ENCODE data around the gene OR52N1. TPM values are rescaled to one million over a fixed set of nuclear protein-coding genes. Genes with fewer than 3 reads are reported as not detected.

Gene OR52N1
- total RNA-seq: under 1 TPM in 1 of 8 experiments, not detected in 7; 0.19 TPM

GRCh38 chr11:5791165-5791564 lies at the start of gene OR52N1:
Gene OR52N1 (minus strand): TSS chr11:5791265. CDS start chr11:5788816, 2,449 bp downstream.
- H3K27ac ChIP-seq: no peak within 1 kb of the TSS
- ATAC-seq (replicated peaks in 6 of 8): no peak
- 0 to 93% (median 68%) methylated on average over 1 to 3 of the region's 3 CpGs; no CpG with 5 or more reads in 2 of the 10 experiments for WGBS, 10 experiments
- H3K4me3 ChIP-seq: no peak within 1 kb of the TSS
- in situ Hi-C loops (cut with MboI; ENCODE audit: low pct_unique_long_range_greater_than_20kb in 2 of 9, low sequenced_read_pairs in 9 of 9, unreplicated experiment in 9 of 9): no loop called here
- H3K4me1 ChIP-seq (replicated peaks in 1 of 2): no peaks in the 10 kb centered on the region

- in situ Hi-C loops (cut with MboI; ENCODE audit: low pct_unique_long_range_greater_than_20kb in 2 of 9, low sequenced_read_pairs in 9 of 9, unreplicated experiment in 9 of 9): no loop called here
- no peaks in the 10 kb centered on the region for H3K4me1 ChIP-seq (replicated peaks in 1 of 2)
- 43 to 94% (median 89%) methylated on average over 2 of the region's 2 CpGs; no CpG with 5 or more reads in 3 of the 10 experiments for WGBS, 10 experiments
Observed at GRCh38 chr11:5837695-5838094, 46.6 kb upstream of the OR52N1 start.

GRCh38 chr11:5833446-5833845 lies 42.4 kb upstream of the OR52N1 start:
- Histone ChIP-seq H3K4me3 (no peak overlapping the region), H3K4me1 (replicated peaks in 1 of 2) (no peaks in the 10 kb centered on the region), H3K27ac (no peak overlapping the region)
- ATAC-seq (replicated peaks in 6 of 8): no peak
- in situ Hi-C loops (cut with MboI; ENCODE audit: low pct_unique_long_range_greater_than_20kb in 2 of 9, low sequenced_read_pairs in 9 of 9, unreplicated experiment in 9 of 9): no loop called here
- 21 to 89% (median 45%) methylated on average over 1 to 2 of the region's 2 CpGs; no CpG with 5 or more reads in 2 of the 10 experiments for WGBS, 10 experiments

More at GRCh38 chr11:5837695-5838094, 46.6 kb upstream of the OR52N1 start:
- Histone ChIP-seq H3K27ac (no peak overlapping the region), H3K4me3 (no peak overlapping the region)
- no peak for ATAC-seq (replicated peaks in 6 of 8)

GRCh38 chr11:5831196-5831829 lies 40.2 kb upstream of the OR52N1 start:
- Histone ChIP-seq H3K4me3 (no peak overlapping the region), H3K4me1 (replicated peaks in 1 of 2) (no peaks in the 10 kb centered on the region), H3K27ac (no peak overlapping the region)
- in situ Hi-C loops (cut with MboI; ENCODE audit: low pct_unique_long_range_greater_than_20kb in 2 of 9, low sequenced_read_pairs in 9 of 9, unreplicated experiment in 9 of 9): no loop called here
- ATAC-seq (replicated peaks in 6 of 8): peak in 1 of 8 experiments; percentile 42
- 39 to 80% (median 53%) methylated on average over 1 to 5 of the region's 6 CpGs; no CpG with 5 or more reads in 6 of the 10 experiments for WGBS, 10 experiments

GRCh38 chr11:5818245-5818886 lies 27.3 kb upstream of the OR52N1 start:
- in situ Hi-C loops (cut with MboI; ENCODE audit: low pct_unique_long_range_greater_than_20kb in 2 of 9, low sequenced_read_pairs in 9 of 9, unreplicated experiment in 9 of 9): loop anchor here in 1 of 9 experiments (25.0 kb wide), 1 partner anchor 1181 kb away; the partner anchor contains the start of genes OR51D1 and OR51E1
- H3K4me1 ChIP-seq (replicated peaks in 1 of 2): no peaks in the 10 kb centered on the region
- H3K27ac ChIP-seq: no peak overlapping the region
- ATAC-seq (replicated peaks in 6 of 8): peak in 1 of 8 experiments; percentile 51
- 14 to 100% (median 84%) methylated on average over 1 of the region's 1 CpG; no CpG with 5 or more reads in 2 of the 10 experiments for WGBS, 10 experiments
- H3K4me3 ChIP-seq: no peak overlapping the region

- no peaks in the 10 kb centered on the region for H3K4me1 ChIP-seq (replicated peaks in 1 of 2)
- ATAC-seq (replicated peaks in 6 of 8): peak in 4 of 8 experiments; percentile 36 to 73 (median 70)
- no peak overlapping the region for H3K27ac ChIP-seq
- in situ Hi-C loops (cut with MboI; ENCODE audit: low pct_unique_long_range_greater_than_20kb in 2 of 9, low sequenced_read_pairs in 9 of 9, unreplicated experiment in 9 of 9): loop anchor here in 1 of 9 experiments (25.0 kb wide), 1 partner anchor 1178 kb away; the partner anchor contains the start of genes OR51D1 and OR51E1
- H3K4me3 ChIP-seq: no peak overlapping the region
- WGBS, 10 experiments: 0 to 90% (median 60%) methylated on average over 1 to 4 of the region's 4 CpGs
Observed at GRCh38 chr11:5815534-5815933, 24.5 kb upstream of the OR52N1 start.

- no peak for ATAC-seq (replicated peaks in 6 of 8)
- H3K4me1 ChIP-seq (replicated peaks in 1 of 2): no peaks in the 10 kb centered on the region
- H3K27ac ChIP-seq: no peak overlapping the region
- 56 to 100% (median 82%) methylated on average over 1 to 6 of the region's 6 CpGs for WGBS, 10 experiments
- H3K4me3 ChIP-seq: no peak overlapping the region
- in situ Hi-C loops (cut with MboI; ENCODE audit: low pct_unique_long_range_greater_than_20kb in 2 of 9, low sequenced_read_pairs in 9 of 9, unreplicated experiment in 9 of 9): loop anchor here in 1 of 9 experiments (25.0 kb wide), 1 partner anchor 1173 kb away; the partner anchor contains the start of genes OR51D1 and OR51E1
Observed at GRCh38 chr11:5809905-5810795, 19.1 kb upstream of the OR52N1 start.

- H3K4me3 ChIP-seq: no peak overlapping the region
- H3K27ac ChIP-seq: no peak overlapping the region
- H3K4me1 ChIP-seq (replicated peaks in 1 of 2): no peaks in the 10 kb centered on the region
- ATAC-seq (replicated peaks in 6 of 8): peak in 1 of 8 experiments; percentile 40
- in situ Hi-C loops (cut with MboI; ENCODE audit: low pct_unique_long_range_greater_than_20kb in 2 of 9, low sequenced_read_pairs in 9 of 9, unreplicated experiment in 9 of 9): loop anchor here in 1 of 9 experiments (25.0 kb wide), 1 partner anchor 1172 kb away; the partner anchor contains the start of genes OR51D1 and OR51E1
- 17 to 100% (median 78%) methylated on average over 1 to 5 of the region's 5 CpGs; no CpG with 5 or more reads in 2 of the 10 experiments for WGBS, 10 experiments
Observed at GRCh38 chr11:5809122-5809519, 18.1 kb upstream of the OR52N1 start.

GRCh38 chr11:5808500-5809121 lies 17.5 kb upstream of the OR52N1 start, which contains the start of gene OR52N2:
Gene OR52N2 (plus strand): TSS chr11:5808924. CDS start chr11:5820336, 11,412 bp downstream.
- peak; percentile 85 to 100 (median 96) for ATAC-seq (replicated peaks in 6 of 8)
- Histone ChIP-seq H3K4me1 (replicated peaks in 1 of 2) (no peaks in the 10 kb centered on the region), H3K27ac (no peak within 1 kb of the TSS), H3K4me3 (peak within 1 kb of the TSS; percentile 12 to 28 (median 13))
- in situ Hi-C loops (cut with MboI; ENCODE audit: low pct_unique_long_range_greater_than_20kb in 2 of 9, low sequenced_read_pairs in 9 of 9, unreplicated experiment in 9 of 9): loop anchor here in 1 of 9 experiments (25.0 kb wide), 1 partner anchor 1171 kb away; the partner anchor contains the start of genes OR51D1 and OR51E1
- WGBS, 10 experiments: 0 to 80% (median 20%) methylated on average over 1 to 16 of the region's 24 CpGs; no CpG with 5 or more reads in 3 of the 10 experiments

- Histone ChIP-seq H3K4me3 (no peak overlapping the region), H3K27ac (no peak overlapping the region), H3K4me1 (replicated peaks in 1 of 2) (no peaks in the 10 kb centered on the region)
- ATAC-seq (replicated peaks in 6 of 8): no peak
- in situ Hi-C loops (cut with MboI; ENCODE audit: low pct_unique_long_range_greater_than_20kb in 2 of 9, low sequenced_read_pairs in 9 of 9, unreplicated experiment in 9 of 9): loop anchor here in 1 of 9 experiments (25.0 kb wide), 1 partner anchor 1170 kb away; the partner anchor contains the start of genes OR51D1 and OR51E1
- 60 to 100% (median 85%) methylated on average over 1 to 7 of the region's 10 CpGs; no CpG with 5 or more reads in 3 of the 10 experiments for WGBS, 10 experiments
Observed at GRCh38 chr11:5807580-5807979, 16.5 kb upstream of the OR52N1 start.

GRCh38 chr11:5803982-5804381 lies 12.9 kb upstream of the OR52N1 start:
- 68 to 100% (median 85%) methylated on average over 1 to 5 of the region's 5 CpGs; no CpG with 5 or more reads in 3 of the 10 experiments for WGBS, 10 experiments
- ATAC-seq (replicated peaks in 6 of 8): no peak
- in situ Hi-C loops (cut with MboI; ENCODE audit: low pct_unique_long_range_greater_than_20kb in 2 of 9, low sequenced_read_pairs in 9 of 9, unreplicated experiment in 9 of 9): loop anchor here in 1 of 9 experiments (25.0 kb wide), 1 partner anchor 1167 kb away; the partner anchor contains the start of genes OR51D1 and OR51E1
- Histone ChIP-seq H3K4me3 (no peak overlapping the region), H3K4me1 (replicated peaks in 1 of 2) (no peaks in the 10 kb centered on the region), H3K27ac (no peak overlapping the region)

- Histone ChIP-seq H3K4me3 (no peak overlapping the region), H3K4me1 (replicated peaks in 1 of 2) (no peaks in the 10 kb centered on the region), H3K27ac (no peak overlapping the region)
- in situ Hi-C loops (cut with MboI; ENCODE audit: low pct_unique_long_range_greater_than_20kb in 2 of 9, low sequenced_read_pairs in 9 of 9, unreplicated experiment in 9 of 9): no loop called here
- no peak for ATAC-seq (replicated peaks in 6 of 8)
- 18 to 93% (median 81%) methylated on average over 3 to 6 of the region's 6 CpGs for WGBS, 10 experiments
Observed at GRCh38 chr11:5796541-5796940, 5.5 kb upstream of the OR52N1 start.
